ENCODE measurements around the gene YWHAH.

YWHAH gene

GRCh38 chr22:31983911-31984656 lies 39.7 kb downstream of the YWHAH start:
- DNase-seq, result no peak

DNA sequence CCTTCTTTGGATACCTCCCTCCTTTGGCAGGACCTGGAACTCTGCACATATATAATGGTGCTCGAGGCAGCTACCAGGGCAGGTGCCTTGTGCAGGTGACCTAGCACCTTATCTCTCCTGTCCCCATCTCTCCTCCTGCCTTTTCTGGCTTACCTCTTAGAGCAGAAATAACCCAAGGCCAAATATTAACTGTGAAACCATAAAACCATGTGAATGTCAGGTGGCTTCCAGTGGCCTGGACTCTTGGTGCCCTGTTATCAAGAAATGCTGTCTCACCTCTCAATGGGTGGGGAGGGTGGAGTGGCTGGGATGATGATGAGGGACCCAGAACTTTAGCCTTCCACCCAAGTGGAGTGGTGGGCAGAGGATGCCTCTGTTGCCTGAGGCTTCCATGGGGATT lies 42.9 kb downstream of the YWHAH start:
- DNase-seq, result no peak

DNA sequence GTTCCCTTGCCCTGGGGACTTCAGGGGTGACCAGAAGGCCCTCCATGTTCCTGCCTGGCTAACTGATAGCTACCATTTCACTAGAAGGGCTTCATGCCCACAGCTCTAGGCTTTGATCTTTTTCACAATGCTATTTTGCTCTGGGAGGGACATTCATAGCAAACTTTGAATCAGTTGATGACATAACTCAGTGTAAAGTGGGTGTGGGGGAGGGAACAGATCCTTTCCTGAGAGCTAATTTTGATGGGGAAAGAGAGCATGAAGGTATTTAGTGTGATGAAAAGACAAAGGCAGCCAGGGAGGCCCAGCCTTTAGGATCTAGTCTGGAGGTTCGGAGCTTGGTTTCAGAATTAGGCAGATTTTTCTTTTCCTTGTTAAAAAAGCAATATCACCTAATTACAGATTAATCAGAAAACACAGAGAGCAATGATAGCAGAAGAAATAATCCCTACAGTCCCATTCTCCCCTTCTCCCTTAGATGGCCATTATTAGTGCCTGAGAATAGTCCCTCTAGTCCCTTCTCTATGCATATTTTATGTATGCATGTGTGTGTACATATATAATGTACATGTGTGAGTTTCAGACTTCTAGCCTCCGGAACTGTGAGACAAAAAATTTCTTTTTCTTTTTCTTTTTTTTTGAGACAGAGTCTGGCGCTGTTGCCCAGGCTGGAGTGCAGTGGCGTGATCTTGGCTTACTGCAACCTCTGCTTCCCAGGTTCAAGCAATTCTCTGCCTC lies 46.9 kb downstream of the YWHAH start:
- no peak for DNase-seq

DNA sequence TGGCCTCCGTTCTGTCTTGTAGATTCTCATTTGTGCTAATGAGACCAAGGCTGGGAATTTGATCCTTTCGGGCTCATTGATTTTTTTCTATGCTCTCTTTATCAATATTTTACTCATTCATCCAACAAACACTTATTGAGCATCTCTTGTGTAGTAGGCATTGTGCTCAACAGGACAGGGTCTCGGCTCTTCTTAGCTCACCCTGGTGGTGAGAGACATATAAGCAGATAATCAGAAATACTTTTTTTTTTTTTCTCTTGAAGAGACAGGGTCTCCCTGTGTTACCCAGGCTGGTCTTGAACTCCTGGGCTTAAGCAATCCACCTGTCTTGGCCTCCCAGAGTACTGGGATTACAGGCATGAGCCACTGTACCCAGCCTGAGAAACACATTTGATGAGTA lies 50.7 kb downstream of the YWHAH start:
- no peak for DNase-seq

- DNase-seq, result no peak
These were observed 51.5 kb downstream of the YWHAH start for GRCh38 chr22:31995807-31996206.

DNA sequence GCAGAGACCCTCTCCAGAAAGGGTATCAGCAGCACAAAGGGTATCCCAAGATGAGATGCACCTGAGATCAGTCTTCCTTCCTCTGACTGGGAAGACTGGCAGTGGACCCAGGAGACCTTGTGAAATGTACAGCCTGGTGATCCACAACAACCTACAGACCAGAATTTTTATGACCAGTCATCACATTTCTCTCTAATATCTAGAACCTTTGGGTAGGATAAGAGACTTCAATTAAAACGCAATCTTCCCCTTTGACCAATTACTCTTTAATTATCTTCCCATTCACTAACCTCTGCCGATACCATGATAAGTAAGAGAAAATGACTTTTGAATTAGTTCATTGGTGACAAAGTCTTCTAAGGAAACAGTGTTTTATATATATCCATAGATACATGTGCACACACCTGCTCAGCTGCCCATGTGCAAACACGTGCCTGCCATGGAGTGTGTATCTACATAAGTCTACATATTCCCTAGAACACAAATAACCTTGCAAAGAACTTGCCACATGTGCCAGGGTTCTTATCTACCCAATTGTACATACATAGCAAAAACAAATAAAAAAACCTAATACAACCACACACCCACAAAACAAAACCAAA lies 54.5 kb downstream of the YWHAH start:
- no peak for DNase-seq

GRCh38 chr22:32000181-32000580 lies 55.8 kb downstream of the YWHAH start:
- DNase-seq, result no peak

GRCh38 chr22:32005453-32005852 lies 61.1 kb downstream of the YWHAH start:
- peak; percentile 5 for DNase-seq

Data from fibroblast of skin of right quadriceps (primary cell).